ENCODE data around the gene CNTNAP5.

CNTNAP5 gene

GRCh38 chr2:124032799-124033198, 7.7 kb downstream of the CNTNAP5 start:
- no peaks in the 10 kb centered on the region for H3K36me3 ChIP-seq (ENCODE audit: control insufficient read depth in 1 of 2, insufficient read depth in 2 of 2, low read length in 2 of 2)
- H3K9me3 ChIP-seq (ENCODE audit: control insufficient read depth in 1 of 2, low read length in 2 of 2) = no peaks in the 10 kb centered on the region

GRCh38 chr2:124034265-124034664, 9.2 kb downstream of the CNTNAP5 start:
- no peaks in the 10 kb centered on the region for H3K36me3 ChIP-seq (ENCODE audit: control insufficient read depth in 1 of 2, insufficient read depth in 2 of 2, low read length in 2 of 2)
- no peaks in the 10 kb centered on the region for H3K27me3 ChIP-seq (ENCODE audit: control insufficient read depth in 1 of 2, insufficient read depth in 2 of 2, low read length in 2 of 2)
- no peaks in the 10 kb centered on the region for H3K4me1 ChIP-seq (ENCODE audit: control insufficient read depth in 1 of 2, insufficient read depth in 2 of 2, low read length in 2 of 2)
- H3K9ac ChIP-seq (ENCODE audit: low read depth in 1 of 2, low read length in 2 of 2) = no peak overlapping the region
- no peak overlapping the region for H3K4me3 ChIP-seq (ENCODE audit: low read depth in 1 of 2, low read length in 2 of 2)
- no peak overlapping the region for H3K27ac ChIP-seq (ENCODE audit: low read depth, low read length)
- no peaks in the 10 kb centered on the region for H3K9me3 ChIP-seq (ENCODE audit: control insufficient read depth in 1 of 2, low read length in 2 of 2)

More at GRCh38 chr2:124032799-124033198, 7.7 kb downstream of the CNTNAP5 start:
- Histone ChIP-seq H3K9ac (ENCODE audit: low read depth in 1 of 2, low read length in 2 of 2) (no peak overlapping the region), H3K27ac (ENCODE audit: low read depth, low read length) (no peak overlapping the region), H3K4me1 (ENCODE audit: control insufficient read depth in 1 of 2, insufficient read depth in 2 of 2, low read length in 2 of 2) (no peaks in the 10 kb centered on the region), H3K4me3 (ENCODE audit: low read depth in 1 of 2, low read length in 2 of 2) (no peak overlapping the region), H3K27me3 (ENCODE audit: control insufficient read depth in 1 of 2, insufficient read depth in 2 of 2, low read length in 2 of 2) (no peaks in the 10 kb centered on the region)

- Histone ChIP-seq H3K9me3 (ENCODE audit: control insufficient read depth in 1 of 2, low read length in 2 of 2) (no peaks in the 10 kb centered on the region), H3K27ac (ENCODE audit: low read depth, low read length) (no peak overlapping the region), H3K36me3 (ENCODE audit: control insufficient read depth in 1 of 2, insufficient read depth in 2 of 2, low read length in 2 of 2) (no peaks in the 10 kb centered on the region), H3K4me1 (ENCODE audit: control insufficient read depth in 1 of 2, insufficient read depth in 2 of 2, low read length in 2 of 2) (no peaks in the 10 kb centered on the region), H3K9ac (ENCODE audit: low read depth in 1 of 2, low read length in 2 of 2) (no peak overlapping the region), H3K27me3 (ENCODE audit: control insufficient read depth in 1 of 2, insufficient read depth in 2 of 2, low read length in 2 of 2) (no peaks in the 10 kb centered on the region), H3K4me3 (ENCODE audit: low read depth in 1 of 2, low read length in 2 of 2) (no peak overlapping the region)
Measured at GRCh38 chr2:124035001-124035400, 9.9 kb downstream of the CNTNAP5 start.

DNA sequence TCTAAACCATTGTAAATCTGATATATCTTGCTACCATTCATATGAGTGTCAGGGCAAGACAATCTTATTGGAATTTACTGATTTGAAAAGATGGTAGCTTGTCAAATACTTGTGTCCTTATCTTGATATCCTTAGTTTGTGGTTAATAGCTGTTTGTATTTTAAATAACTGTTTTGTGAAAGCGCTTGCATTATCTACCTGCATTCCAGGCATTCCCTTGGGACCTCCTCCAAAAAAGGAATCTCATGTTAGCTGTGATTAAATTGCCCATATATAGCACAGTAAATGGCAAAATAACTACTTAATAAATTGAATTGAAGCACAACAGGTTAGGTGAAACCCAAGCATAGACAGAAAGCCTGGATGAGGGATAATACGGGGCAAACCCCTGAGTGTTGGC, 13.9 kb downstream of the CNTNAP5 start:
- H3K4me3 ChIP-seq (ENCODE audit: low read depth in 1 of 2, low read length in 2 of 2) = no peak overlapping the region

DNA sequence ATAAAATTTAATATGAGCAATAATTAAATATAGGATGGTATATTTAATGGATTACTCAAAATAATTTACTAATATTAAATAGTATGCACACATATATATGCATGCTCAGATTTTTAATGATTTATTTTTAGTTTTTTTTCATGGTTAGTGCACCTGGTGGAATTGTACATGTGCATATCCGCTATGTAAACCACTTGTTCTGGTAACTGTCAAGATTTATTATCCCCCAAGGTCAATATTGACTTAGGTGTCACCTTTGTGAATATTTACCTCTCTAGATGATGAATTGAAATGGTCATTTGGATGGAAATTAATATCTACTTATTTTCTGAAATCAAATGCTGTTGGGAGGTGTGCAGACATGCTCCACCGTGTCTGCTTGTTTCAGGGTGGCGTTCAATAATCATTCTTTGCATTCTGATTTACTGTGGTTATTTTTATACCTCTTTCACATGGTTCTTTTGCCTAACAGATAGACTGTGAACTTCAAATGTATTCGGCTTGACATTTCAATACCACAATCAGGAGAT, 14.7 kb downstream of the CNTNAP5 start:
- no peak overlapping the region for H3K4me3 ChIP-seq (ENCODE audit: low read depth in 1 of 2, low read length in 2 of 2)
- H3K27ac ChIP-seq (ENCODE audit: low read depth, low read length) = no peak overlapping the region
- no peaks in the 10 kb centered on the region for H3K36me3 ChIP-seq (ENCODE audit: control insufficient read depth in 1 of 2, insufficient read depth in 2 of 2, low read length in 2 of 2)
- no peaks in the 10 kb centered on the region for H3K9me3 ChIP-seq (ENCODE audit: control insufficient read depth in 1 of 2, low read length in 2 of 2)
- no peak overlapping the region for H3K9ac ChIP-seq (ENCODE audit: low read depth in 1 of 2, low read length in 2 of 2)
- H3K4me1 ChIP-seq (ENCODE audit: control insufficient read depth in 1 of 2, insufficient read depth in 2 of 2, low read length in 2 of 2) = no peaks in the 10 kb centered on the region
- no peaks in the 10 kb centered on the region for H3K27me3 ChIP-seq (ENCODE audit: control insufficient read depth in 1 of 2, insufficient read depth in 2 of 2, low read length in 2 of 2)

More for the DNA sequence above, 13.9 kb downstream of the CNTNAP5 start:
- H3K4me1 ChIP-seq (ENCODE audit: control insufficient read depth in 1 of 2, insufficient read depth in 2 of 2, low read length in 2 of 2) = no peaks in the 10 kb centered on the region
- H3K9me3 ChIP-seq (ENCODE audit: control insufficient read depth in 1 of 2, low read length in 2 of 2) = no peaks in the 10 kb centered on the region
- H3K27ac ChIP-seq (ENCODE audit: low read depth, low read length) = no peak overlapping the region
- no peak overlapping the region for H3K9ac ChIP-seq (ENCODE audit: low read depth in 1 of 2, low read length in 2 of 2)
- H3K27me3 ChIP-seq (ENCODE audit: control insufficient read depth in 1 of 2, insufficient read depth in 2 of 2, low read length in 2 of 2) = no peaks in the 10 kb centered on the region
- H3K36me3 ChIP-seq (ENCODE audit: control insufficient read depth in 1 of 2, insufficient read depth in 2 of 2, low read length in 2 of 2) = no peaks in the 10 kb centered on the region

GRCh38 chr2:124045894-124046293, 20.8 kb downstream of the CNTNAP5 start:
- no peak overlapping the region for H3K4me3 ChIP-seq (ENCODE audit: low read depth in 1 of 2, low read length in 2 of 2)
- no peaks in the 10 kb centered on the region for H3K36me3 ChIP-seq (ENCODE audit: control insufficient read depth in 1 of 2, insufficient read depth in 2 of 2, low read length in 2 of 2)
- H3K9me3 ChIP-seq (ENCODE audit: control insufficient read depth in 1 of 2, low read length in 2 of 2) = no peaks in the 10 kb centered on the region
- H3K27me3 ChIP-seq (ENCODE audit: control insufficient read depth in 1 of 2, insufficient read depth in 2 of 2, low read length in 2 of 2) = no peaks in the 10 kb centered on the region
- H3K4me1 ChIP-seq (ENCODE audit: control insufficient read depth in 1 of 2, insufficient read depth in 2 of 2, low read length in 2 of 2) = no peaks in the 10 kb centered on the region
- no peak overlapping the region for H3K27ac ChIP-seq (ENCODE audit: low read depth, low read length)
- H3K9ac ChIP-seq (ENCODE audit: low read depth in 1 of 2, low read length in 2 of 2) = no peak overlapping the region

DNA sequence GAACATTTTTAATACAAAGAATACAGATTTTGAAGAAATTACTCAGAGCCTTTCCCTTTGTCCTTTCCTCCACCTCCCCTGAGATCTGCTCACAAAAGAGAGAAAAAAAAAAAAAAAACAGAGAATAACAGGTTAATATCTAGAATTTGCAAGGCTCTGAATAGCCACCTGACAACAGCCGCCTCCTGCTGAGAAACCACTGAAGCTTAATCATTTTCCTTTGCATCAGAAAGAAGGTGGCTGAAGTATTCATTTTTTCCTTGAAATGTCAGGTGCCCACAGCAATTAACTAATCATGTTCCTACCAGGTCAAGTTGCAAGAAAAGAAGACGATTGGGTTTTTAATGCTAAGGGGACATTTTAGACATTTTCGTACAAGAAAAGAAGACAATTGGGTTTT, 21.2 kb downstream of the CNTNAP5 start:
- no peaks in the 10 kb centered on the region for H3K4me1 ChIP-seq (ENCODE audit: control insufficient read depth in 1 of 2, insufficient read depth in 2 of 2, low read length in 2 of 2)
- H3K4me3 ChIP-seq (ENCODE audit: low read depth in 1 of 2, low read length in 2 of 2) = no peak overlapping the region
- H3K9me3 ChIP-seq (ENCODE audit: control insufficient read depth in 1 of 2, low read length in 2 of 2) = no peaks in the 10 kb centered on the region
- no peaks in the 10 kb centered on the region for H3K27me3 ChIP-seq (ENCODE audit: control insufficient read depth in 1 of 2, insufficient read depth in 2 of 2, low read length in 2 of 2)
- no peak overlapping the region for H3K27ac ChIP-seq (ENCODE audit: low read depth, low read length)
- H3K9ac ChIP-seq (ENCODE audit: low read depth in 1 of 2, low read length in 2 of 2) = no peak overlapping the region
- H3K36me3 ChIP-seq (ENCODE audit: control insufficient read depth in 1 of 2, insufficient read depth in 2 of 2, low read length in 2 of 2) = no peaks in the 10 kb centered on the region

- Histone ChIP-seq H3K36me3 (ENCODE audit: control insufficient read depth in 1 of 2, insufficient read depth in 2 of 2, low read length in 2 of 2) (no peaks in the 10 kb centered on the region), H3K4me1 (ENCODE audit: control insufficient read depth in 1 of 2, insufficient read depth in 2 of 2, low read length in 2 of 2) (no peaks in the 10 kb centered on the region), H3K9ac (ENCODE audit: low read depth in 1 of 2, low read length in 2 of 2) (no peak overlapping the region), H3K27me3 (ENCODE audit: control insufficient read depth in 1 of 2, insufficient read depth in 2 of 2, low read length in 2 of 2) (no peaks in the 10 kb centered on the region), H3K27ac (ENCODE audit: low read depth, low read length) (no peak overlapping the region), H3K9me3 (ENCODE audit: control insufficient read depth in 1 of 2, low read length in 2 of 2) (no peaks in the 10 kb centered on the region), H3K4me3 (ENCODE audit: low read depth in 1 of 2, low read length in 2 of 2) (no peak overlapping the region)
Measured at GRCh38 chr2:124048102-124048501, 23.0 kb downstream of the CNTNAP5 start.

DNA sequence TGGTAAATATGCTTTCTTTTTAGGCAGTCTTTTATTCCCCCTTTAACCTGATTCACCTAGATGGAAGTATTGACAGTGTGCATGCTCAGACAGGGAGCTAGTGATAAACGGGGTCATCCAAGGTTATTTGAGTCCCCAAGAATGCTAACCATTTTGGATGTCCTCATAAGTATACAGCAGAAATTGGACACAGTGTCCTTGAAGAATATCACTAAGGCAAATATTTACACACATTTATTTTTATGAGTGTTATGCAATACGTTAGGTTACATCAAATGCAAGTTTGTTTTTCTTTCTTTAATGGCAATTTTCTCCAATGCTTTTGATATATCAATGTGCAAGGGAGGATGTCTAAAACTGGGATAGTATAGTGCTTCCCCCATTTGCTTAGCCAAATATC, 23.6 kb downstream of the CNTNAP5 start:
- H3K27ac ChIP-seq (ENCODE audit: low read depth, low read length) = no peak overlapping the region
- H3K36me3 ChIP-seq (ENCODE audit: control insufficient read depth in 1 of 2, insufficient read depth in 2 of 2, low read length in 2 of 2) = no peaks in the 10 kb centered on the region
- no peak overlapping the region for H3K4me3 ChIP-seq (ENCODE audit: low read depth in 1 of 2, low read length in 2 of 2)
- no peak overlapping the region for H3K9ac ChIP-seq (ENCODE audit: low read depth in 1 of 2, low read length in 2 of 2)
- H3K27me3 ChIP-seq (ENCODE audit: control insufficient read depth in 1 of 2, insufficient read depth in 2 of 2, low read length in 2 of 2) = no peaks in the 10 kb centered on the region
- H3K4me1 ChIP-seq (ENCODE audit: control insufficient read depth in 1 of 2, insufficient read depth in 2 of 2, low read length in 2 of 2) = no peaks in the 10 kb centered on the region
- H3K9me3 ChIP-seq (ENCODE audit: control insufficient read depth in 1 of 2, low read length in 2 of 2) = no peaks in the 10 kb centered on the region

DNA sequence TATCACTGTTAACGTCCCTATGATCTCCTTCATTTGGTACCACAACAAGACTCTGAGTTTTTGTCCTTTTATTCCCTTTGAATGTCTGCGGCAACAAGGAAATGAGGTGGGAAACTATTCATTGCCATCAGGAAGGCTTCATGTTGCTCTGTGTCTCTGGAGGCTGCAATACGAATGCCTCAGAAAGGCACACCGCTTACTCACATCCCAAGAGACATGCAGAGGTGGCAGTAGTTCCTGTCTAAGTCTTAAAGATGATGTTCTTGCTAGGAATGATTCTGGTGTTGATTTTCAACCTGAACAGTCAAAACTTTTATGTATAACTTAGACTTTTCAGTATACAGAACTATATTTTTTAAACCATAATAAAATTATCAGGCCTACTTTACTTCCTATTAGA, 24.0 kb downstream of the CNTNAP5 start:
- H3K27me3 ChIP-seq (ENCODE audit: control insufficient read depth in 1 of 2, insufficient read depth in 2 of 2, low read length in 2 of 2) = no peaks in the 10 kb centered on the region
- no peak overlapping the region for H3K27ac ChIP-seq (ENCODE audit: low read depth, low read length)
- no peaks in the 10 kb centered on the region for H3K4me1 ChIP-seq (ENCODE audit: control insufficient read depth in 1 of 2, insufficient read depth in 2 of 2, low read length in 2 of 2)
- no peak overlapping the region for H3K9ac ChIP-seq (ENCODE audit: low read depth in 1 of 2, low read length in 2 of 2)
- no peaks in the 10 kb centered on the region for H3K9me3 ChIP-seq (ENCODE audit: control insufficient read depth in 1 of 2, low read length in 2 of 2)
- no peaks in the 10 kb centered on the region for H3K36me3 ChIP-seq (ENCODE audit: control insufficient read depth in 1 of 2, insufficient read depth in 2 of 2, low read length in 2 of 2)
- no peak overlapping the region for H3K4me3 ChIP-seq (ENCODE audit: low read depth in 1 of 2, low read length in 2 of 2)

Data from duodenal mucosa (tissue), 2 donors.